Calu3 (cell line): ENCODE data around the gene APH1B. TPM values are rescaled to one million over a fixed set of nuclear protein-coding genes. Genes with fewer than 3 reads are reported as not detected.

Experiments
- BruUV-seq: library from RNA; stranded (reverse); fragments of 400-500 nt; replicated peaks from 2 replicates; lab custom pipeline; 2021; lab: Mats Ljungman, UMichigan
- CTCF ChIA-PET: fragments of 300-600 bp; sonication (Branson Sonifier 250); formaldehyde crosslinking; loops from one replicate; lab custom pipeline; 2022; ENCODE audit warnings: antibody characterized with exemption; lab: Charles Lee
- DNase-seq: peaks from one replicate; pipeline ENCODE4 v3.0.0; 2022
- H3K27ac Mint-ChIP-seq: one replicate; pipeline ENCODE4 v1.8.0; 2022; ENCODE audit warnings: mixed read lengths; ENCODE audit not compliant: unreplicated experiment
- H3K27me3 Mint-ChIP-seq: one replicate; pipeline ENCODE4 v1.8.0; 2022; ENCODE audit warnings: mixed read lengths; ENCODE audit not compliant: unreplicated experiment
- H3K36me3 Mint-ChIP-seq: one replicate; pipeline ENCODE4 v1.8.0; 2022; ENCODE audit warnings: mild to moderate bottlenecking, moderate library complexity, mixed read lengths; ENCODE audit not compliant: insufficient read depth, unreplicated experiment
- H3K4me1 Mint-ChIP-seq: one replicate; pipeline ENCODE4 v1.8.0; 2022; ENCODE audit warnings: mild to moderate bottlenecking, low read depth, mixed read lengths; ENCODE audit not compliant: unreplicated experiment
- H3K4me3 Mint-ChIP-seq: one replicate; pipeline ENCODE4 v1.8.0; 2022; ENCODE audit warnings: mild to moderate bottlenecking, low read depth, moderate library complexity, mixed read lengths; ENCODE audit not compliant: unreplicated experiment
- H3K9me3 Mint-ChIP-seq: one replicate; pipeline ENCODE4 v1.8.0; 2022; ENCODE audit warnings: low read depth, mixed read lengths; ENCODE audit not compliant: unreplicated experiment
- CTCF ChIP-seq: fragments of 200-600 bp; IDR thresholded peaks from one replicate; pipeline ENCODE4 v1.8.0; 2022; ENCODE audit warnings: antibody characterized with exemption; ENCODE audit not compliant: unreplicated experiment
- intact Hi-C: fragments of 100-400 bp; cut with micrococcal nuclease; formaldehyde crosslinking; loops from one replicate; pipeline ENCODE4 v1.10.0; 2022; ENCODE audit not compliant: unreplicated experiment
- total RNA-seq: library from RNA; stranded (reverse); gene quantifications from 2 replicates; pipeline ENCODE4 v1.2.3, GENCODE V29; 2022

The APH1B gene
- total RNA-seq, 1 experiment from 2014 or later, result 11.4 TPM

- H3K36me3 Mint-ChIP-seq, result no peaks in the 10 kb centered on the region
- TF ChIP-seq CTCF, result no peak
- H3K27ac Mint-ChIP-seq, result no peak overlapping the region
- no peaks in the 10 kb centered on the region for H3K9me3 Mint-ChIP-seq
- intact Hi-C loops, result no loop called here
- no TSS peak for BruUV-seq
- no peaks in the 10 kb centered on the region for H3K4me1 Mint-ChIP-seq
- no peak overlapping the region for H3K4me3 Mint-ChIP-seq
- CTCF ChIA-PET, result no interaction called here
- H3K27me3 Mint-ChIP-seq, result peaks cover 13% of the 10 kb centered on the region
- DNase-seq, result no peak
These were observed 44.1 kb downstream of the APH1B start for GRCh38 chr15:63321462-63321861.

- no peak for TF ChIP-seq CTCF
- intact Hi-C loops, result no loop called here
- no peak overlapping the region for H3K4me3 Mint-ChIP-seq
These were observed 45.1 kb downstream of the APH1B start for GRCh38 chr15:63322541-63322940.

DNA sequence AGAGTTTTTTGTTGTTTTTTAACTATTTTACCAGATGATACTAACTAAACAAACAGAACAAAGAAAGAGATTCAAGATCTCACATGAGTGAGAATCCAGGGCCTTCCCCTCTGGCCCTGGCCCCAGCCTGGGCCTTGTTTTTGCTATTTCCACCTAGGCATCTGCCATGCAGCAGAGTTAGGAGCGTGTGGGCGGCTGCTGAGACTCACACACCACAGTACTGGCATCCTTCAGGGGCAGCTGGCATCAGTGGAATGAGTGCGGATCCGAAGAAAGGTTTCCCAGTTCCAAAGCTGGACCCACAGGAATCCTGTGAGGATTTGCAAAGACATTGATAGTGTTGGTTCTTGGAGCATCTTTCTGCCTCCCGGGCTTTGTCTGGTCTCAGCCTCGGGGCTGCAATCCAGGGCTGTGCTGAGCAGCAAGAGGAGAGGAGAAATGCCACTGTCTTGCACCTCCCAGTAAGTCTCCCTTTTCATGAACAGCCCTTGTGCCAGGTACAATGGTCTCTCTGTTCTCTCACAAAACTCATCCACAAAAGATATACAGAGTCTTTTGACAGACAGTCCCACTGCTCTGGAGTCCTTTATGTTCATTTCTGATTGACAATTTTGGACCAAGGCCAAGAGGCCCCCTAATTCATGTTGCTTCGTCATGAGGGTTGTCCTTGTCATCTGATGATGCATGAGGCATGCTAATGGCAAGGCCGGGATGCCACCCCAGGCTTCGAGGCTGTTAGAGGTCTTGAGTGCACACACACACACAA, 46.6 kb downstream of the APH1B start:
- H3K4me1 Mint-ChIP-seq, result no peaks in the 10 kb centered on the region
- intact Hi-C loops, result no loop called here
- no peaks in the 10 kb centered on the region for H3K36me3 Mint-ChIP-seq
- CTCF ChIA-PET, result no interaction called here
- no peaks in the 10 kb centered on the region for H3K27me3 Mint-ChIP-seq
- no peak overlapping the region for H3K27ac Mint-ChIP-seq
- H3K4me3 Mint-ChIP-seq, result no peak overlapping the region
- no peak for DNase-seq
- TSS peak; percentile 51 for BruUV-seq
- H3K9me3 Mint-ChIP-seq, result no peaks in the 10 kb centered on the region
- TF ChIP-seq CTCF, result no peak

More at GRCh38 chr15:63322541-63322940, 45.1 kb downstream of the APH1B start:
- H3K36me3 Mint-ChIP-seq, result no peaks in the 10 kb centered on the region
- DNase-seq, result no peak
- H3K9me3 Mint-ChIP-seq, result no peaks in the 10 kb centered on the region
- no TSS peak for BruUV-seq
- H3K27me3 Mint-ChIP-seq, result peaks cover 9% of the 10 kb centered on the region
- CTCF ChIA-PET, result no interaction called here
- no peak overlapping the region for H3K27ac Mint-ChIP-seq
- no peaks in the 10 kb centered on the region for H3K4me1 Mint-ChIP-seq

DNA sequence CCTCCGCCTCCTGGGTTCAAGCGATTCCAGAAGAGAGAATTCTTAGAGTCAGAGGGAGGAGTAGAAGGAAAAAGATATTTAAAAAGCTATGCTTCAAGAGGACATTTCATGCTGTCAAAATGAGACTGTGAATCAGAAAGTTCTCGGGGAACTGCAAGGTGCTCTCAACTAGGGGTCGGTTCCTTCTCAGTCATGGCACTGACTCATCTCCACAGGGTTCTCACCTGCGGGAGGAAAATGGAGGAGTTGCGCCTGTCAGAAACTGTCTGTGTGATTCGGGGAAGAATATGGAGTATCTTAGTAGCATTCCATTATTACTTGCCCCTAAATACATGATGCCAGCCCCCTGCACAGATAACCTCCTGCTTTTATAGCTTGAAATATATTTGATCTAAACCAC, 47.4 kb downstream of the APH1B start:
- CTCF ChIA-PET, result interaction anchor here (0.7 kb wide), 1 partner anchor 32 kb away, joined by 5 read pairs; no protein-coding TSS in a partner anchor

More for the DNA sequence above, 47.4 kb downstream of the APH1B start:
- DNase-seq, result no peak
- H3K27me3 Mint-ChIP-seq, result no peaks in the 10 kb centered on the region
- H3K4me1 Mint-ChIP-seq, result no peaks in the 10 kb centered on the region
- BruUV-seq, result no TSS peak
- intact Hi-C loops, result no loop called here
- H3K4me3 Mint-ChIP-seq, result no peak overlapping the region
- no peak for TF ChIP-seq CTCF
- H3K9me3 Mint-ChIP-seq, result no peaks in the 10 kb centered on the region
- H3K36me3 Mint-ChIP-seq, result no peaks in the 10 kb centered on the region
- no peak overlapping the region for H3K27ac Mint-ChIP-seq
